HepG2 (cell line): ENCODE measurements around the gene OGFR. TPM values are rescaled to one million over a fixed set of nuclear protein-coding genes. Genes with fewer than 3 reads are reported as not detected.

Source experiments
- JDP2 ChIP-seq: sonication (generic); formaldehyde crosslinking; IDR thresholded peaks from 2 replicates; pipeline ENCODE4 v1.8.1; 2022; ENCODE audit warnings: missing genetic modification reagents, borderline replicate concordance
- MAF1 ChIP-seq: sonication (generic); formaldehyde crosslinking; IDR thresholded peaks from 2 replicates; pipeline ENCODE4 v1.5.0; 2020; ENCODE audit warnings: missing genetic modification reagents, borderline replicate concordance
- SATB2 ChIP-seq: sonication (generic); formaldehyde crosslinking; IDR thresholded peaks from 2 replicates; pipeline ENCODE4 v1.5.0; 2020; ENCODE audit warnings: missing genetic modification reagents
- SMYD3 ChIP-seq: sonication (generic); formaldehyde crosslinking; IDR thresholded peaks from 2 replicates; pipeline ENCODE4 v1.8.1; 2023; ENCODE audit warnings: mild to moderate bottlenecking, missing genetic modification reagents
- SRSF1 ChIP-seq: fragments of 200-400 bp; formaldehyde crosslinking; optimal IDR thresholded peaks from 2 replicates; pipeline ENCODE3; 2017; ENCODE audit warnings: mild to moderate bottlenecking, low read depth, low read length, moderate library complexity
- ZNF468 ChIP-seq: sonication (generic); formaldehyde crosslinking; IDR thresholded peaks from 2 replicates; pipeline ENCODE4 v1.8.0; 2022; ENCODE audit warnings: mild to moderate bottlenecking, moderate library complexity, missing genetic modification reagents
- ZNF792 ChIP-seq: IDR thresholded peaks from 2 replicates; pipeline ENCODE4 v1.6.1; 2016
- ZSCAN29 ChIP-seq: sonication (generic); formaldehyde crosslinking; conservative IDR thresholded peaks from 2 replicates; pipeline ENCODE4 v1.4.0; 2020; ENCODE audit warnings: mild to moderate bottlenecking, missing genetic modification reagents
- polyA plus RNA-seq, 8 experiments: library from polyadenylated mRNA; depleted of rRNA in 3 of 8; stranded (reverse) in 7 of 8; unstranded in 1 of 8; fragments of >200 nt; fragmentation: Illumina TruSeq in 4 of 8; extraction: Trizol in 4 of 8; gene quantifications; 2 replicates each; pipeline versions ENCODE4 v1.2.1 to v1.2.3, GENCODE V29; 2011 to 2016; ENCODE audit warnings: low read depth in 4 of 8, missing spikeins in 1 of 8, mixed read lengths in 1 of 8; ENCODE audit not compliant: insufficient read depth in 1 of 8
- total RNA-seq, 5 experiments: library from RNA; depleted of rRNA; stranded (reverse); fragments of >200 nt; fragmentation: Illumina TruSeq; extraction: Trizol; gene quantifications; 2 replicates each; pipeline ENCODE4 v1.2.3, GENCODE V29; 2016; ENCODE audit warnings: low read depth in 1 of 5
- TF ChIP-seq, protein P1 (sequence below): sonication (generic); formaldehyde crosslinking; IDR thresholded peaks from 2 replicates; pipeline ENCODE4 v1.5.0; 2020; ENCODE audit warnings: missing genetic modification reagents
- TF ChIP-seq, protein P2 (sequence below): sonication (generic); formaldehyde crosslinking; IDR thresholded peaks from 2 replicates; pipeline ENCODE4 v1.8.0; 2022; ENCODE audit warnings: missing genetic modification reagents, mild to moderate bottlenecking, inconsistent platforms, borderline replicate concordance
- TF ChIP-seq, protein P3 (sequence below): sonication (generic); formaldehyde crosslinking; IDR thresholded peaks from 2 replicates; pipeline ENCODE4 v1.5.0; 2020; ENCODE audit warnings: mild to moderate bottlenecking, missing genetic modification reagents, borderline replicate concordance
- TF ChIP-seq, protein P4 (sequence below): sonication (generic); formaldehyde crosslinking; IDR thresholded peaks from 2 replicates; pipeline ENCODE4 v1.4.0; 2020; ENCODE audit warnings: missing genetic modification reagents, borderline replicate concordance
- TF ChIP-seq, protein P5 (sequence below): sonication (generic); formaldehyde crosslinking; IDR thresholded peaks from 2 replicates; pipeline ENCODE4 v1.4.0; 2020; ENCODE audit warnings: missing genetic modification reagents, borderline replicate concordance

Gene OGFR
- total and polyA plus RNA-seq, 2 of the 13 experiments (the other 11 are each of a cell fraction or from before 2014, with no cell fraction given): 47.7 to 81.8 TPM

DNA sequence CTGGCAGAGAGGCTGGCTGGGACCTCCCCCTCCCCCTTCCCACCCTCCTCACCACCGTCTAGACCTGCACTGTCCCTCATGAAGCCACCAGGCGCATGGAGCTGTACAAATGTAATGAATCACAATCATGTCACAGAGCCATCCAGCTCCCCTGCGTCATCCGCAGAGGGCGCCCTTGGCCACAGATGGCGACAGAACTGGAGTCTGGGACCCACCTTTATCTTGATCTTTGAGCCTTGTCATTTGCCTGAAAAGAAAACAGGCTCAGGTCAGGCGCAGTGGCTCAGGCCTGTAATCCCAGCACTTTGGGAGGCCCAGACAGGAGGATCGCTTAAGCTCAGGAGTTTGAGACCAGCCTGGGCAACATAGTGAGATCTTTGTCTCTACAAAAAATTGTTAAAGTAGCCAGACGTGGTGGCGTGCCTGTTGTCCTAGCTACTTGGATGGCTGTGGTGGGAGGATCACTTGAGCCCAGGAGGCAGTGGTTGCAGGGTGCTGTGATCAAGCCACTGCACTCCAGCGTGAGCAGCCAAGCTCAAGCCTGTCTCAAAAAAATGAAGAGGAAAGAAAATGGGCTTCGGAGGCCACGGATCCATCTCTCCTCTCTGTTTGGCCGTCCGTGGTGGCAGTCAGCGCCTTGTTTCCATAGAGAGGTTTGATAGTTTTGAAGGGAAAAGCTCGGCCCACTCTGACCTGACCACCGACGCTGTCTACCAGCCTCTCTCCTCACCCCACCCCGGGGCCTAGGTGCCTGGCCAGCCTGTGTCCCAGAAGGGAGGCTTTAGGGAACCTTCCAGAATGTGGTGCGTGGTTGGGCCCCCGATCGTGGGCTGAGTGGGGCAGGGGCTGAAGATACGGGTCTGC is 18.4 kb downstream of the OGFR start (continued):
- TF ChIP-seq, protein P1, sequence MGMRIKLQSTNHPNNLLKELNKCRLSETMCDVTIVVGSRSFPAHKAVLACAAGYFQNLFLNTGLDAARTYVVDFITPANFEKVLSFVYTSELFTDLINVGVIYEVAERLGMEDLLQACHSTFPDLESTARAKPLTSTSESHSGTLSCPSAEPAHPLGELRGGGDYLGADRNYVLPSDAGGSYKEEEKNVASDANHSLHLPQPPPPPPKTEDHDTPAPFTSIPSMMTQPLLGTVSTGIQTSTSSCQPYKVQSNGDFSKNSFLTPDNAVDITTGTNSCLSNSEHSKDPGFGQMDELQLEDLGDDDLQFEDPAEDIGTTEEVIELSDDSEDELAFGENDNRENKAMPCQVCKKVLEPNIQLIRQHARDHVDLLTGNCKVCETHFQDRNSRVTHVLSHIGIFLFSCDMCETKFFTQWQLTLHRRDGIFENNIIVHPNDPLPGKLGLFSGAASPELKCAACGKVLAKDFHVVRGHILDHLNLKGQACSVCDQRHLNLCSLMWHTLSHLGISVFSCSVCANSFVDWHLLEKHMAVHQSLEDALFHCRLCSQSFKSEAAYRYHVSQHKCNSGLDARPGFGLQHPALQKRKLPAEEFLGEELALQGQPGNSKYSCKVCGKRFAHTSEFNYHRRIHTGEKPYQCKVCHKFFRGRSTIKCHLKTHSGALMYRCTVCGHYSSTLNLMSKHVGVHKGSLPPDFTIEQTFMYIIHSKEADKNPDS: no peak
- TF ChIP-seq, protein P2, sequence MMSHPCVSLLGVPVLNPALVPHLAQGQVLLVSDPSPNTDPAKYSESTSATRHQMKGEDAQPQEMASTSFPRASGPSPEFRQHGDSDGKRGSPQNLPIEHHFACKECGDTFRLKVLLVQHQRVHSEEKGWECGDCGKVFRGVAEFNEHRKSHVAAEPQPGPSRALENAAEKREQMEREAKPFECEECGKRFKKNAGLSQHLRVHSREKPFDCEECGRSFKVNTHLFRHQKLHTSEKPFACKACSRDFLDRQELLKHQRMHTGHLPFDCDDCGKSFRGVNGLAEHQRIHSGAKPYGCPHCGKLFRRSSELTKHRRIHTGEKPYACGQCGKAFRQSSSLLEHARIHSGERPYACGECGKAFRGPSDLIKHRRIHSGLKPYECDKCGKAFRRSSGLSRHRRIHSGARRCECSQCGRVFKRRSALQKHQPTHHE: no peak; the same call in 1 of the 2 replicates
- TF ChIP-seq SRSF1 (peak; percentile 76), SMYD3 (CRISPR knock-in tag) (no peak), SATB2 (CRISPR knock-in tag) (peak; percentile 34; the same call in 1 of the 2 replicates), ZNF468 (CRISPR knock-in tag) (no peak), ZNF792 (peak; percentile 91), MAF1 (no peak), ZSCAN29 (CRISPR knock-in tag) (peak; percentile 91), JDP2 (CRISPR knock-in tag) (no peak)
- TF ChIP-seq, protein P3, sequence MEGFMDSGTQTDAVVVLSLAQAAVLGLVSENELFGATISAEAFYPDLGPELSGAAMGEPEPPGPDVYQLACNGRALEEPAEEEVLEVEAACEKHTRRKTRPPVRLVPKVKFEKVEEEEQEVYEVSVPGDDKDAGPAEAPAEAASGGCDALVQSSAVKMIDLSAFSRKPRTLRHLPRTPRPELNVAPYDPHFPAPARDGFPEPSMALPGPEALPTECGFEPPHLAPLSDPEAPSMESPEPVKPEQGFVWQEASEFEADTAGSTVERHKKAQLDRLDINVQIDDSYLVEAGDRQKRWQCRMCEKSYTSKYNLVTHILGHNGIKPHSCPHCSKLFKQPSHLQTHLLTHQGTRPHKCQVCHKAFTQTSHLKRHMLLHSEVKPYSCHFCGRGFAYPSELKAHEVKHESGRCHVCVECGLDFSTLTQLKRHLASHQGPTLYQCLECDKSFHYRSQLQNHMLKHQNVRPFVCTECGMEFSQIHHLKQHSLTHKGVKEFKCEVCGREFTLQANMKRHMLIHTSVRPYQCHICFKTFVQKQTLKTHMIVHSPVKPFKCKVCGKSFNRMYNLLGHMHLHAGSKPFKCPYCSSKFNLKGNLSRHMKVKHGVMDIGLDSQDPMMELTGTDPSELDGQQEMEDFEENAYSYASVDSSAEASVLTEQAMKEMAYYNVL: peak; percentile 67; the same call in 1 of the 2 replicates
- TF ChIP-seq, protein P4, sequence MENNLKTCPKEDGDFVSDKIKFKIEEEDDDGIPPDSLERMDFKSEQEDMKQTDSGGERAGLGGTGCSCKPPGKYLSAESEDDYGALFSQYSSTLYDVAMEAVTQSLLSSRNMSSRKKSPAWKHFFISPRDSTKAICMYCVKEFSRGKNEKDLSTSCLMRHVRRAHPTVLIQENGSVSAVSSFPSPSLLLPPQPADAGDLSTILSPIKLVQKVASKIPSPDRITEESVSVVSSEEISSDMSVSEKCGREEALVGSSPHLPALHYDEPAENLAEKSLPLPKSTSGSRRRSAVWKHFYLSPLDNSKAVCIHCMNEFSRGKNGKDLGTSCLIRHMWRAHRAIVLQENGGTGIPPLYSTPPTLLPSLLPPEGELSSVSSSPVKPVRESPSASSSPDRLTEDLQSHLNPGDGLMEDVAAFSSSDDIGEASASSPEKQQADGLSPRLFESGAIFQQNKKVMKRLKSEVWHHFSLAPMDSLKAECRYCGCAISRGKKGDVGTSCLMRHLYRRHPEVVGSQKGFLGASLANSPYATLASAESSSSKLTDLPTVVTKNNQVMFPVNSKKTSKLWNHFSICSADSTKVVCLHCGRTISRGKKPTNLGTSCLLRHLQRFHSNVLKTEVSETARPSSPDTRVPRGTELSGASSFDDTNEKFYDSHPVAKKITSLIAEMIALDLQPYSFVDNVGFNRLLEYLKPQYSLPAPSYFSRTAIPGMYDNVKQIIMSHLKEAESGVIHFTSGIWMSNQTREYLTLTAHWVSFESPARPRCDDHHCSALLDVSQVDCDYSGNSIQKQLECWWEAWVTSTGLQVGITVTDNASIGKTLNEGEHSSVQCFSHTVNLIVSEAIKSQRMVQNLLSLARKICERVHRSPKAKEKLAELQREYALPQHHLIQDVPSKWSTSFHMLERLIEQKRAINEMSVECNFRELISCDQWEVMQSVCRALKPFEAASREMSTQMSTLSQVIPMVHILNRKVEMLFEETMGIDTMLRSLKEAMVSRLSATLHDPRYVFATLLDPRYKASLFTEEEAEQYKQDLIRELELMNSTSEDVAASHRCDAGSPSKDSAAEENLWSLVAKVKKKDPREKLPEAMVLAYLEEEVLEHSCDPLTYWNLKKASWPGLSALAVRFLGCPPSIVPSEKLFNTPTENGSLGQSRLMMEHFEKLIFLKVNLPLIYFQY (CRISPR knock-in tag): peak; percentile 94
- TF ChIP-seq, protein P5, sequence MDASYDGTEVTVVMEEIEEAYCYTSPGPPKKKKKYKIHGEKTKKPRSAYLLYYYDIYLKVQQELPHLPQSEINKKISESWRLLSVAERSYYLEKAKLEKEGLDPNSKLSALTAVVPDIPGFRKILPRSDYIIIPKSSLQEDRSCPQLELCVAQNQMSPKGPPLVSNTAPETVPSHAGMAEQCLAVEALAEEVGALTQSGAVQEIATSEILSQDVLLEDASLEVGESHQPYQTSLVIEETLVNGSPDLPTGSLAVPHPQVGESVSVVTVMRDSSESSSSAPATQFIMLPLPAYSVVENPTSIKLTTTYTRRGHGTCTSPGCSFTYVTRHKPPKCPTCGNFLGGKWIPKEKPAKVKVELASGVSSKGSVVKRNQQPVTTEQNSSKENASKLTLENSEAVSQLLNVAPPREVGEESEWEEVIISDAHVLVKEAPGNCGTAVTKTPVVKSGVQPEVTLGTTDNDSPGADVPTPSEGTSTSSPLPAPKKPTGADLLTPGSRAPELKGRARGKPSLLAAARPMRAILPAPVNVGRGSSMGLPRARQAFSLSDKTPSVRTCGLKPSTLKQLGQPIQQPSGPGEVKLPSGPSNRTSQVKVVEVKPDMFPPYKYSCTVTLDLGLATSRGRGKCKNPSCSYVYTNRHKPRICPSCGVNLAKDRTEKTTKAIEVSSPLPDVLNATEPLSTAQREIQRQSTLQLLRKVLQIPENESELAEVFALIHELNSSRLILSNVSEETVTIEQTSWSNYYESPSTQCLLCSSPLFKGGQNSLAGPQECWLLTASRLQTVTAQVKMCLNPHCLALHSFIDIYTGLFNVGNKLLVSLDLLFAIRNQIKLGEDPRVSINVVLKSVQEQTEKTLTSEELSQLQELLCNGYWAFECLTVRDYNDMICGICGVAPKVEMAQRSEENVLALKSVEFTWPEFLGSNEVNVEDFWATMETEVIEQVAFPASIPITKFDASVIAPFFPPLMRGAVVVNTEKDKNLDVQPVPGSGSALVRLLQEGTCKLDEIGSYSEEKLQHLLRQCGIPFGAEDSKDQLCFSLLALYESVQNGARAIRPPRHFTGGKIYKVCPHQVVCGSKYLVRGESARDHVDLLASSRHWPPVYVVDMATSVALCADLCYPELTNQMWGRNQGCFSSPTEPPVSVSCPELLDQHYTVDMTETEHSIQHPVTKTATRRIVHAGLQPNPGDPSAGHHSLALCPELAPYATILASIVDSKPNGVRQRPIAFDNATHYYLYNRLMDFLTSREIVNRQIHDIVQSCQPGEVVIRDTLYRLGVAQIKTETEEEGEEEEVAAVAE (CRISPR knock-in tag): peak; percentile 90
